Epithelial cell of esophagus (primary cell): ENCODE measurements around the gene TTC7B.

Source experiments
- DNase-seq: peaks from one replicate; pipeline ENCODE4 v3.0.0; 2010; ENCODE audit warnings: low read depth
- H3K4me3 ChIP-seq: 2 replicates; pipeline ENCODE4 v1.5.1; 2011; ENCODE audit warnings: mild to moderate bottlenecking, low read length, control low read depth
- CTCF ChIP-seq: IDR thresholded peaks from 2 replicates; pipeline ENCODE4 v1.5.1; 2011; ENCODE audit warnings: low read depth, mild to moderate bottlenecking, low read length, control low read depth, inconsistent platforms; ENCODE audit not compliant: insufficient read depth; ENCODE audit errors: missing control alignments

Gene TTC7B

DNA sequence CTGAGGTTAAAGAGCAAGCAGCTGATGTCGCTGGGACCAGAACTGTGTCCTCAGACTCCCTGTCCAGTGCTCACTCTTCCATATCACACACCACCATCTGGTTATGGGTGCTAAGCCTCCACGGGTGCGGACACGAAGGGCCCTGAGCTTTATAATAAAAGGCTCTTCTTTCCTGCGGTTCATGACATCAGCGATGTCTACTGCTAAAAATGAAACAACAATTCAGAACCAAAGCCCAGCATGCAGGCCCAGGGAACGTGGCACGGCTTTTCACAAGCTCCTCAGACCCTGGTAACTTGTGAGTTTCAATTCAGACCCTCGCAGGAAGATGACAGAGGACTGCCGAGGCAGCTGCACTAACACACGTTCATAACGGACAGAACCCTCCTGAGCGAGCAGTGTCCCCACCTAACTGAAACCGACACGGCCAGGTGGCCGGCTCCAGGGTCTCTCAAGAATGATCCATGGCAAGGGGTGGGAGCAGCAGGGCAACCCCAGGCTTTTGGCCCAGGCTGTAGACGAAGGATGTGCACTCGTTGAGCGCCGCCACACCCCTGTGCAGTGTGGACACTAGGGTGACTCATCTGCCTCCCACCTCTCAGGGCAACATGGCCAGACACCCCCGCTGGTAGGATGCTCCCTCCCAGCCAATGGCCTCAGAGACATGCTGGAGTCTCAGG lies 239.1 kb downstream of the TTC7B start:
- no peak for DNase-seq
- TF ChIP-seq CTCF = no peak
- H3K4me3 ChIP-seq = no peak overlapping the region

DNA sequence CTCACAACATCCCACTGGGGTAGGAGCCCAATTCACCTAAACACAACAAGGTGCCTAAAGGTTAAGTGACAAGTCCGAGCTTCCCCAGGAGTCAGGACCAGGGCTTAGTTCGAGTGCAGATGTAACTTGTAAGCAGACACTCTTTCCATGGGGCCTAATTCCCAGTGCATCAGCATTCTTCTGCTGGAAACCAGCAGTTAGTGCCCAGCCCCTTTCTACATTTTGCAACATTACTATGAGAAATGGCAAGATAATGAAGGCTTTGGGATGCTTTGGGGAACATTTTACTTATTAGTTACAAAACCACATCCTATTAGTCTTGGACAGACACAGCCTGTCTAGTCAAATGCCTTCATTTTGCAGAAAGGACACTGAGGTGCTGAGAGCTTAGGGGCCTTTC lies 239.6 kb downstream of the TTC7B start:
- DNase-seq = no peak
- no peak overlapping the region for H3K4me3 ChIP-seq
- TF ChIP-seq CTCF = no peak

DNA sequence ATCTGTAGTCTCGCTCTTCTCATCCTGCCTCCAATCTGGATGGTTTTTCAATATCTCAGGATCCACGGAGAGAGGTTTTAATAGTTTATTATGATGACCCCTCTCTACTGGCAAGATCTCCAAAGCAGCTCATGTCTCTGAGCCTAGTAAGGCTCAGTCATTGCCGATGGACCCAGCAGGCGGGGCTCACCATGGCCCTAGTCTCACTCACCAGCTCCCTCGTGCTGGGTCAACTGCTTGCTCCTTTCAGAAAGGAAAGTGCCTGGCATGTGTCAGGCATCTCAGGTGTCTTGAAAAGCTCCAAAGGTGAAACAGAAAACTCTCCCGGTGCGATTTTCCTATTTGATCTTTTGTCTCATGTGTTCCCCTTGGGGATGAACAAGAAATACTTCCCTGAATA lies 240.4 kb downstream of the TTC7B start:
- no peak overlapping the region for H3K4me3 ChIP-seq
- DNase-seq = no peak
- TF ChIP-seq CTCF = no peak

DNA sequence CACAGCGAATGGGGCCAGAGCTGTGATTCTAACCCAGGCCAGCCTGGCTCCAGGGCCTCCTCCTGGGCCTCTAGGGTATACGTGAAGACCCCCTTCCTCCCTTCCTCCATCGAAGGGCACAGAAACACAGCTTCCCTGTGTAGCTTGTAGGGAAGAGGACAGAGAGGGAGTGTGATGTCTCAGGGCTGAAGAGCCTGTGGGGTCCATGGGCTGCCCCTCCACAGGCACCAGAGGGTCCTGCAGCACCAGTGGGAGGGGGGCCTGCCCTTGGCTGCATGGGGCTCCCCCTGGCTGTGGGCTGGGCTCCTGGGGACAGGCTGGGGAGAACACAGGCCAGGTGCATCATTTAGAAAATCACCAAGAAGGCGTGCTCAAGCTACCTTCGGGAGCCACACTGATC lies 240.9 kb downstream of the TTC7B start:
- H3K4me3 ChIP-seq = no peak overlapping the region
- no peak for DNase-seq
- TF ChIP-seq CTCF = no peak

DNA sequence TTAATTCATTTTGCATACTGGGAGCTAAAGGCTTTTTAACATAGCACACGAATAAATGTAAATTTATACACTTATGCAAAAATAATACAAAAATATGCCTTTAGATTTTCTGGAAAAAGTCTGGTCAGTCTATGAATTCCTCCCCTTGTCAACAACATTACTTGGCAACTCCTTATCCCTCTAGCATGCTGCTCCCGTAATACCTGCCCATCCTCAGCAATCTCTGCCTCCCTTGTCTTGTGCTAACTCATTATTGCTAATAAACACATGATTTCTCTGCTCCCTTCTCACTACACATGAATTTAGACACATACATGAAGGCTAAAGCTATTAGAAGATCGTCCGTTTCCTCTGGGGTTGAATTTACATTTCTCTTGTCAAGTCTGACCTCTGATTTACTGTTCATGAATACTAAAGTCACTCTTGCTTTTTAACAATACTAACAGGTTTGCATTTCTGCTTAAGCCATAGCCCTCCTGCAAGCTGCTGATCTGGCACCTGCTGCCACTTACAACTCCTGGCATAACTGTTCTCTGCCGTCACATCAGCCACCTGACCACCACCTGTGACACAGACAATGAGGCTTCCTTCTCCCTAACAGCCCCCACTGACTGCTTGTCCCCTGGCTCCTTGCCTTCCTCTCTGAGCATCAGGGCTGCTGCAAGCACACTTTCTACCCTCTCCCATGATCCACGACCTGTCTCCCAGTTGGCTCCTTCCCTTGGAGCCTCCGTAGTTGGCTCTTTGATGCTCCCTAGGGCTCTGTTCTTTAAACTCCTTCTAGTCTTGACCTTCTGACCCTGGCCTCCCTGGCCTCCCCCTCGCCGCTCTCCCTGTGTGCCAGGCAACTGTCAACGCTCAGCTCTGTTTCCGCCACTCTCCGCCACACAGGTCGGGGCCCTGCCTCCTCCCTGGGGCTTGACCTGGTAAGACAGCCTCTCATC lies 241.8 kb downstream of the TTC7B start:
- no peak overlapping the region for H3K4me3 ChIP-seq
- no peak for DNase-seq
- TF ChIP-seq CTCF = no peak

DNA sequence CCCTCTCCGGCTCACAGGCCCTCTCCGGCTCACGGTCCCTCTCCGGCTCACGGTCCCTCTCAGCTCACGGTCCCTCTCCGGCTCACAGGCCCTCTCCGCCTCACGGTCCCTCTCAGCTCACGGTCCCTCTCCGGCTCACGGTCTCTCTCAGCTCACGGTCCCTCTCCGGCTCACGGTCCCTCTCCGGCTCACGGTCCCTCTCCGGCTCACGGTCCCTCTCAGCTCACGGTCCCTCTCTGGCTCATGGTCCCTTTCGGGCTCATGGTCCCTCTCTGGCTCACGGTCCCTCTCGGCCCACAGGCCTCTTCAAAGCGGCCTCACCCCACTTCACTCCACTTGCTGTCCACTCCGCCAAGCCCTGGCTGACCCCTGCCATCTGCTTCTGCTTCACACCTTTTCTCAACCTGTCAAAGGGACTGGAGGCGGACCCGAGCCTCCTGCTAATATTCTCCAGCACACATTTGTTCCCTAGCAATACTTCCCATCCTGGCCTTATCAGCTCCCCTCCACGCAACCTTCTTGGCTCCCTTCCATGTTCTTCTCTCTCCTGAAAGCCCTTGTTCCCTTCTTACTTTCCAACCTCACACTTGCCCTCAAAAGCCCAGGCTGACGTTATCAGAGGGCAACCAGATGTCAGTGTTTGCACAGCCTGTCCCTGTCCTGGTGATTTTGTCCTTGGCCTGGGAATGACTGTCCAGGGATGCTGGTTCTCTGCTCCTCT lies 242.7 kb downstream of the TTC7B start:
- TF ChIP-seq CTCF = no peak
- no peak for DNase-seq
- H3K4me3 ChIP-seq = no peak overlapping the region
